Glutamatergic neuron (in vitro differentiated cells): ENCODE results near the gene SARDH. TPM values are rescaled to one million over a fixed set of nuclear protein-coding genes. Genes with fewer than 3 reads are reported as not detected.

Source experiments
- DNase-seq: peaks from one replicate; pipeline ENCODE4 v3.0.0; 2022
- H3K27ac Mint-ChIP-seq: one replicate; pipeline ENCODE4 v1.8.0; 2020; ENCODE audit warnings: mild to moderate bottlenecking, mixed read lengths, inconsistent platforms; ENCODE audit not compliant: unreplicated experiment
- H3K27me3 Mint-ChIP-seq: one replicate; pipeline ENCODE4 v1.8.0; 2020; ENCODE audit warnings: mild to moderate bottlenecking, moderate library complexity, mixed read lengths, inconsistent platforms; ENCODE audit not compliant: unreplicated experiment
- H3K36me3 Mint-ChIP-seq: one replicate; pipeline ENCODE4 v1.8.0; 2020; ENCODE audit warnings: mild to moderate bottlenecking, mixed read lengths, inconsistent platforms; ENCODE audit not compliant: unreplicated experiment
- H3K4me1 Mint-ChIP-seq: one replicate; pipeline ENCODE4 v1.8.0; 2020; ENCODE audit warnings: mild to moderate bottlenecking, low read depth, mixed read lengths, inconsistent platforms; ENCODE audit not compliant: unreplicated experiment
- H3K4me3 Mint-ChIP-seq: one replicate; pipeline ENCODE4 v1.8.0; 2020; ENCODE audit warnings: mild to moderate bottlenecking, mixed read lengths, inconsistent platforms; ENCODE audit not compliant: unreplicated experiment
- H3K9me3 Mint-ChIP-seq: one replicate; pipeline ENCODE4 v1.8.0; 2020; ENCODE audit warnings: mild to moderate bottlenecking, moderate library complexity, mixed read lengths, inconsistent platforms; ENCODE audit not compliant: unreplicated experiment
- CTCF ChIP-seq: fragments of 200-600 bp; sonication (generic); IDR thresholded peaks from one replicate; pipeline ENCODE4 v1.5.0; 2021; ENCODE audit not compliant: partially characterized antibody, unreplicated experiment
- total RNA-seq: library from RNA; stranded (reverse); fragmentation: NEBNext Ultra II Directional; extraction: Animal tissue kit (Norgen Biotek cat#: 25700); gene quantifications from one replicate; pipeline ENCODE4 v1.2.1, GENCODE V29; 2021; ENCODE audit not compliant: unreplicated experiment

The SARDH gene
- total RNA-seq, 1 donor from 2014 or later: 2.0 TPM

GRCh38 chr9:133727277-133727875 lies 10.8 kb downstream of the SARDH start:
- peak; percentile 10 for DNase-seq
- peaks cover 3% of the 10 kb centered on the region for H3K36me3 Mint-ChIP-seq

GRCh38 chr9:133726401-133727276 lies 11.5 kb downstream of the SARDH start:
- H3K4me3 Mint-ChIP-seq: peak overlapping the region; percentile 74
- peak overlapping the region; percentile 92 for H3K27ac Mint-ChIP-seq
- TF ChIP-seq CTCF: peak; percentile 61
- DNase-seq: peak; percentile 73
- H3K27me3 Mint-ChIP-seq: peaks cover 6% of the 10 kb centered on the region
- peaks cover 3% of the 10 kb centered on the region for H3K36me3 Mint-ChIP-seq
- peaks cover 5% of the 10 kb centered on the region for H3K9me3 Mint-ChIP-seq
- H3K4me1 Mint-ChIP-seq: peaks cover 10% of the 10 kb centered on the region

More at GRCh38 chr9:133727277-133727875, 10.8 kb downstream of the SARDH start:
- no peak overlapping the region for H3K27ac Mint-ChIP-seq
- peaks cover 10% of the 10 kb centered on the region for H3K4me1 Mint-ChIP-seq
- peaks cover 5% of the 10 kb centered on the region for H3K9me3 Mint-ChIP-seq
- peaks cover 6% of the 10 kb centered on the region for H3K27me3 Mint-ChIP-seq
- TF ChIP-seq CTCF: no peak
- H3K4me3 Mint-ChIP-seq: no peak overlapping the region

GRCh38 chr9:133725886-133726285 lies 12.3 kb downstream of the SARDH start:
- TF ChIP-seq CTCF: no peak
- no peak overlapping the region for H3K4me3 Mint-ChIP-seq
- peaks cover 10% of the 10 kb centered on the region for H3K4me1 Mint-ChIP-seq
- H3K27me3 Mint-ChIP-seq: peaks cover 8% of the 10 kb centered on the region
- peaks cover 5% of the 10 kb centered on the region for H3K9me3 Mint-ChIP-seq
- peaks cover 7% of the 10 kb centered on the region for H3K36me3 Mint-ChIP-seq
- no peak overlapping the region for H3K27ac Mint-ChIP-seq
- DNase-seq: no peak

- Mint-ChIP-seq H3K36me3 (peaks cover 14% of the 10 kb centered on the region), H3K27me3 (peaks cover 11% of the 10 kb centered on the region), H3K9me3 (peaks cover 6% of the 10 kb centered on the region), H3K4me3 (no peak overlapping the region), H3K27ac (no peak overlapping the region), H3K4me1 (peaks cover 14% of the 10 kb centered on the region)
- no peak for TF ChIP-seq CTCF
- peak; percentile 7 for DNase-seq
These were observed 19.4 kb downstream of the SARDH start for GRCh38 chr9:133718563-133719315.
